ENCODE data around the gene MORC1.
"Not testable (repeated sequence)": the region's sequence is repeated elsewhere in the genome, so short reads cannot be mapped to it uniquely, and the experiment has no call there.

Gene MORC1

DNA sequence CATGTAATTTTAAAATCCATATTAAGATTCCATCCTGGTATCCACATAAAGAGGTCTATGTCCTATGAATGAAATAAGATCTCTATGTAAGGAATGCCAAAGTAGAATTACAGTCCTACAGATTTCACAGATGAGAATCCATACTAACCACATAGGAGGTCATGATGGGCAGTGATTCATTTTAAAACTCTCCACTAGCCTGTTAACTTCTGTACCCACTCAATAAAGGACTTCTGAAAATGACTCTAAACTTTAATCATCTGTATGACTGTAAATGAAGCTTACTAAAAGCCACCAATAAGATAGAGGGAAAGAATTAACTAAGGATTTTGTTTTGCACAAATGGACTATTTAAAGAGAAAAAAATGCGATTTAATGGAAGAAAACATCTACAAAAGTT is 28.7 kb downstream of the MORC1 start:
- Histone ChIP-seq H4K20me1 (ENCODE audit: insufficient read depth) (no peaks in the 10 kb centered on the region), H3K9ac (no peak overlapping the region), H2AFZ (ENCODE audit: low read depth) (no peak overlapping the region), H3K27me3 (ENCODE audit: insufficient read depth, low read depth) (no peaks in the 10 kb centered on the region), H3K79me2 (ENCODE audit: insufficient read depth, low read depth) (no peaks in the 10 kb centered on the region), H3K36me3 (ENCODE audit: insufficient read depth) (no peaks in the 10 kb centered on the region), H3K4me2 (no peak overlapping the region), H3K4me1 (ENCODE audit: low read depth, poor library complexity, severe bottlenecking) (no peaks in the 10 kb centered on the region), H3K27ac (no peak overlapping the region), H3K4me3 (IDR thresholded peaks at IDR 0.05; ENCODE audit: insufficient read depth, low read depth, low read length) (no peak overlapping the region)
- TF ChIP-seq, protein P1, sequence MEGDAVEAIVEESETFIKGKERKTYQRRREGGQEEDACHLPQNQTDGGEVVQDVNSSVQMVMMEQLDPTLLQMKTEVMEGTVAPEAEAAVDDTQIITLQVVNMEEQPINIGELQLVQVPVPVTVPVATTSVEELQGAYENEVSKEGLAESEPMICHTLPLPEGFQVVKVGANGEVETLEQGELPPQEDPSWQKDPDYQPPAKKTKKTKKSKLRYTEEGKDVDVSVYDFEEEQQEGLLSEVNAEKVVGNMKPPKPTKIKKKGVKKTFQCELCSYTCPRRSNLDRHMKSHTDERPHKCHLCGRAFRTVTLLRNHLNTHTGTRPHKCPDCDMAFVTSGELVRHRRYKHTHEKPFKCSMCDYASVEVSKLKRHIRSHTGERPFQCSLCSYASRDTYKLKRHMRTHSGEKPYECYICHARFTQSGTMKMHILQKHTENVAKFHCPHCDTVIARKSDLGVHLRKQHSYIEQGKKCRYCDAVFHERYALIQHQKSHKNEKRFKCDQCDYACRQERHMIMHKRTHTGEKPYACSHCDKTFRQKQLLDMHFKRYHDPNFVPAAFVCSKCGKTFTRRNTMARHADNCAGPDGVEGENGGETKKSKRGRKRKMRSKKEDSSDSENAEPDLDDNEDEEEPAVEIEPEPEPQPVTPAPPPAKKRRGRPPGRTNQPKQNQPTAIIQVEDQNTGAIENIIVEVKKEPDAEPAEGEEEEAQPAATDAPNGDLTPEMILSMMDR (conservative IDR thresholded peaks at IDR 0.05; ENCODE audit: low read depth, low read length), result no peak

DNA sequence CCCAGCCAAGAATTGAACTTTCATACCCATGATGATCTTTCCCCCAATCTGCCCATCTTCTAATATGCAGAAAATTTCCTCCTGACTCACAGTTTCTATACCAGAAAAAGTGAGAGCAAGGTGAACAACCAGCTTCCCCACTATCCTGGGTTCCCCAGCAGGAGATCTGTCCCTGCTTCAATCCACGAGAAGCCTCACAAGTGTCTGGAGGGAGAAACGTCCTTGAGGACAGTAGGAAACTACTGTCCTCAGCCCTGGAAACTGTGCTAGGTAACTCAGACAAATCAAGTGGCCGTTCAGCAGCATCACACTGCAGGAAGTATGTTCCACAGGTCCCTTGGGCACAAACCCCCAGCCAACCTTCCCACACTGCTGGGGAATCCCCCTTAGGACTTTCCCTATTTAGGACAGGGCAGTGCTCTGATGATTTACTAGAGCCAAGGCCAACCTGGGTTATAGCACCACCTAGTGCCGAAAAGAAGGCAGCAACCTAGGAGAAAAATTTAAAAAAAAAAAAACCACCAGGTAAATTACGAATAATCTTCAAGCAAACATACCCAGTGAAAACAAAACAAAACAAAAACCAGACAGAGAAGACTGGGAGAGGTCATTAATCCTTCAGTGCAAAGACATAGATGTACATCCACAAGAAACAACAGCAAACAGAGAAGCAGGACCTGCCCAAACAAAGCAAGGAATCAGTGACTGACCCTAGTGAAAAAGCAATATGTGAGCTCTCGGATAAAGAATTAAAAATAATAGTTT is 36.0 kb downstream of the MORC1 start:
- H3K36me3 ChIP-seq (ENCODE audit: insufficient read depth), result no peaks in the 10 kb centered on the region
- no peaks in the 10 kb centered on the region for H3K79me2 ChIP-seq (ENCODE audit: insufficient read depth, low read depth)
- no peaks in the 10 kb centered on the region for H3K27me3 ChIP-seq (ENCODE audit: insufficient read depth, low read depth)
- 0 out of 2 replicates have a peak overlapping the region, but pooled peaks have one; percentile 10 for H3K4me2 ChIP-seq
- TF ChIP-seq, protein P1 (conservative IDR thresholded peaks at IDR 0.05; ENCODE audit: low read depth, low read length), result peak; percentile 90
- H3K27ac ChIP-seq, result no peak overlapping the region
- H3K4me3 ChIP-seq (IDR thresholded peaks at IDR 0.05; ENCODE audit: insufficient read depth, low read depth, low read length), result no peak overlapping the region
- H2AFZ ChIP-seq (ENCODE audit: low read depth), result no peak overlapping the region
- H3K9ac ChIP-seq, result no peak overlapping the region
- peaks cover 14% of the 10 kb centered on the region for H3K4me1 ChIP-seq (ENCODE audit: low read depth, poor library complexity, severe bottlenecking)
- no peaks in the 10 kb centered on the region for H4K20me1 ChIP-seq (ENCODE audit: insufficient read depth)

DNA sequence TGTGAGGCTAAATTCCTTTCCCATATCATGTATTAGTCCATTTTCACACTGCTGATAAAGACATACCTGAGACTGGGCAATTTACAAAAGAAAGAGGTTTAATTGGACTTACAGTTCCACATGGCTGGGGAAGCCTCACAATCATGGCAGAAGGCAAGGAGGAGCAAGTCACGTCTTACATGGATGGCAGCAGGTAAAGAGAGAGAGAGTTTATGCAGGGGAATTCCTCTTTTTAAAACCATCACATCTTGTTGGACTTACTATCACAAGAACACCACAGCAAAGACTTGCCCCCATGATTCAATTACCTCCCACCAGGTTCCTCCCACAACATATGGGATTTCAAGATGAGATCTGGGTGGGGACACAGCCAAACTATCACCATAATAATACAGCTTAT is 37.8 kb downstream of the MORC1 start:
- H2AFZ ChIP-seq (ENCODE audit: low read depth); H4K20me1 ChIP-seq (ENCODE audit: insufficient read depth); H3K36me3 ChIP-seq (ENCODE audit: insufficient read depth); H3K27ac ChIP-seq; H3K9ac ChIP-seq; H3K4me2 ChIP-seq; H3K27me3 ChIP-seq (ENCODE audit: insufficient read depth, low read depth); H3K79me2 ChIP-seq (ENCODE audit: insufficient read depth, low read depth); H3K4me3 ChIP-seq (IDR thresholded peaks at IDR 0.05; ENCODE audit: insufficient read depth, low read depth, low read length): not testable (repeated sequence)
- H3K4me1 ChIP-seq (ENCODE audit: low read depth, poor library complexity, severe bottlenecking), result peaks cover 14% of the 10 kb centered on the region

DNA sequence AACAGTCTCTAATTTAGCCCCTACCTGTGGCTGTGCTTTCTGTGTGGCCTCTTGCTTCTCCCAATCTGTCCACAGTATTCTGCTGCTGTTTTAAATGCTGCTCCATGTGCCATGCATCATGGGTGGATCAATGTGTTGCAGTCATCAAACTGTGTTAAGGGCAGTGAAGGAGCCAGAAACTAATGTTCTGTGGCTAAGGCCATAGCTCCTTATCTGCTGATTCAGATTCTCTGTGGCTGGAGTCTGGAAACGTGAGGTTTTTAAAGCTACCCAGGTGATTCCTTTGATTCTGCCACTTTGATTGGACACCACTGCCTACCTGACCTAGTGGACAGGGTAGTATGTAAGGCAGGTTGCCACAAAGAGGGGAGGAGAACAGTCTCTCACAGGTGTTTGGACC is 44.8 kb downstream of the MORC1 start:
- TF ChIP-seq, protein P1 (conservative IDR thresholded peaks at IDR 0.05; ENCODE audit: low read depth, low read length), result no peak
- Histone ChIP-seq H3K9ac (peak overlapping the region; percentile 64; the same call in 1 of the 2 replicates), H3K4me2 (peak overlapping the region; percentile 87), H3K27ac (peak overlapping the region; percentile 78), H4K20me1 (ENCODE audit: insufficient read depth) (no peaks in the 10 kb centered on the region), H3K4me1 (ENCODE audit: low read depth, poor library complexity, severe bottlenecking) (peaks cover 57% of the 10 kb centered on the region), H3K79me2 (ENCODE audit: insufficient read depth, low read depth) (no peaks in the 10 kb centered on the region), H3K36me3 (ENCODE audit: insufficient read depth) (no peaks in the 10 kb centered on the region), H3K27me3 (ENCODE audit: insufficient read depth, low read depth) (no peaks in the 10 kb centered on the region), H2AFZ (ENCODE audit: low read depth) (peak overlapping the region; percentile 43; the same call in 1 of the 2 replicates), H3K4me3 (IDR thresholded peaks at IDR 0.05; ENCODE audit: insufficient read depth, low read depth, low read length) (no peak overlapping the region)

DNA sequence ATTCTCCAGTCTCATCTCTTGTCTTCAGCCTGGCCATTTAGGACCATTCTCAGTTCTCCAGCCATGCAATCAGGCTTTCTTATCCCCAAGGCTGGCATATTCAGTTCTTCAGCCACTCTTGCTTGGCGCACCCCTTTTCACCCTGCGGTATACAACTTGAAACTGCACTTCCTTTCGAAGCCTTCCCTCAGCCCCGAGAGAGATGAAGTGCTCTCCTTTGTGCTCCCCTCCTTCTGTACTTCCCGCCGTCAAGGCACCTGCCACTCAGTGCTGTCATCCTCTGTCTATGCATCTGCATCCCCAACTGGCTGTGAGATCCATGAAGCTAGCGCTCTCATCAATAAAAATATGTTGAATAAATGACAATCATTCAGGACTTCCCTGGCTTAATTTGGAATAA is 45.7 kb downstream of the MORC1 start:
- TF ChIP-seq, protein P1 (conservative IDR thresholded peaks at IDR 0.05; ENCODE audit: low read depth, low read length), result no peak
- Histone ChIP-seq H3K9ac (peak overlapping the region; percentile 64), H3K4me1 (ENCODE audit: low read depth, poor library complexity, severe bottlenecking) (peaks cover 59% of the 10 kb centered on the region), H3K27me3 (ENCODE audit: insufficient read depth, low read depth) (no peaks in the 10 kb centered on the region), H3K27ac (peak overlapping the region; percentile 78), H3K36me3 (ENCODE audit: insufficient read depth) (no peaks in the 10 kb centered on the region), H3K4me2 (peak overlapping the region; percentile 87), H3K79me2 (ENCODE audit: insufficient read depth, low read depth) (no peaks in the 10 kb centered on the region), H3K4me3 (IDR thresholded peaks at IDR 0.05; ENCODE audit: insufficient read depth, low read depth, low read length) (no peak overlapping the region), H2AFZ (ENCODE audit: low read depth) (peak overlapping the region; percentile 43), H4K20me1 (ENCODE audit: insufficient read depth) (no peaks in the 10 kb centered on the region)

All from KMS-11 (cell line).